Measurements from ENCODE around the gene KTN1. TPM values are rescaled to one million over a fixed set of nuclear protein-coding genes. Genes with fewer than 3 reads are reported as not detected.

KTN1 gene
- polyA plus RNA-seq, 1 donor from 2014 or later = 95.0 TPM

DNA sequence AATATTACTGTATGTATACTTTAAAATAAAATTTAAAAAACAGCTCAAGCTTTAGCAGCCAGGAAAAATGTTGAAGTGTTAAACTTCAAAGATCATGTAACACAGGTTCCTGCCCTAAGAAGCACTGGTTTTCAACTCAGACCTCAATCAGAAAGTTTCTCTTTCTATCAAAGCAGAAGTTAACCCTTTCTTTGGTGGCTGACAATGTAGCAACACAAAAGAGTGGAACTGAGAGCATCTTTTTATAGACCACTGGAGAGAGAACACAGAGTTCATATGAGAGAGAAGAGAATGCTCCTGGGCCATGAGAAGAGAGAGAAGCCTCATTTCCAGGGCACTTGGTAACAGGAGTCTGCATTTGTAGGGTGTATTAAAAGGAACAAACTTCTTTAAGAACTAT lies 42.2 kb upstream of the KTN1 start:
- no peak overlapping the region for H3K27ac ChIP-seq (ENCODE audit: low read length)
- H3K4me3 ChIP-seq (ENCODE audit: low read length) = no peak overlapping the region
- H3K27me3 ChIP-seq (ENCODE audit: insufficient read depth, low read depth, low read length) = no peaks in the 10 kb centered on the region
- H4K20me1 ChIP-seq (ENCODE audit: insufficient read depth) = no peaks in the 10 kb centered on the region
- H3K4me2 ChIP-seq (ENCODE audit: low read length) = no peak overlapping the region
- H3K9ac ChIP-seq (ENCODE audit: low read length) = no peak overlapping the region
- H3K9me3 ChIP-seq (ENCODE audit: low read length) = no peaks in the 10 kb centered on the region
- no peaks in the 10 kb centered on the region for H3K36me3 ChIP-seq (ENCODE audit: insufficient read depth, low read length)
- no peaks in the 10 kb centered on the region for H3K9me2 ChIP-seq (ENCODE audit: insufficient read depth, low read length)
- H2AFZ ChIP-seq (ENCODE audit: low read depth, low read length) = no peak overlapping the region
- TF ChIP-seq, protein P1, sequence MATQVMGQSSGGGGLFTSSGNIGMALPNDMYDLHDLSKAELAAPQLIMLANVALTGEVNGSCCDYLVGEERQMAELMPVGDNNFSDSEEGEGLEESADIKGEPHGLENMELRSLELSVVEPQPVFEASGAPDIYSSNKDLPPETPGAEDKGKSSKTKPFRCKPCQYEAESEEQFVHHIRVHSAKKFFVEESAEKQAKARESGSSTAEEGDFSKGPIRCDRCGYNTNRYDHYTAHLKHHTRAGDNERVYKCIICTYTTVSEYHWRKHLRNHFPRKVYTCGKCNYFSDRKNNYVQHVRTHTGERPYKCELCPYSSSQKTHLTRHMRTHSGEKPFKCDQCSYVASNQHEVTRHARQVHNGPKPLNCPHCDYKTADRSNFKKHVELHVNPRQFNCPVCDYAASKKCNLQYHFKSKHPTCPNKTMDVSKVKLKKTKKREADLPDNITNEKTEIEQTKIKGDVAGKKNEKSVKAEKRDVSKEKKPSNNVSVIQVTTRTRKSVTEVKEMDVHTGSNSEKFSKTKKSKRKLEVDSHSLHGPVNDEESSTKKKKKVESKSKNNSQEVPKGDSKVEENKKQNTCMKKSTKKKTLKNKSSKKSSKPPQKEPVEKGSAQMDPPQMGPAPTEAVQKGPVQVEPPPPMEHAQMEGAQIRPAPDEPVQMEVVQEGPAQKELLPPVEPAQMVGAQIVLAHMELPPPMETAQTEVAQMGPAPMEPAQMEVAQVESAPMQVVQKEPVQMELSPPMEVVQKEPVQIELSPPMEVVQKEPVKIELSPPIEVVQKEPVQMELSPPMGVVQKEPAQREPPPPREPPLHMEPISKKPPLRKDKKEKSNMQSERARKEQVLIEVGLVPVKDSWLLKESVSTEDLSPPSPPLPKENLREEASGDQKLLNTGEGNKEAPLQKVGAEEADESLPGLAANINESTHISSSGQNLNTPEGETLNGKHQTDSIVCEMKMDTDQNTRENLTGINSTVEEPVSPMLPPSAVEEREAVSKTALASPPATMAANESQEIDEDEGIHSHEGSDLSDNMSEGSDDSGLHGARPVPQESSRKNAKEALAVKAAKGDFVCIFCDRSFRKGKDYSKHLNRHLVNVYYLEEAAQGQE (IDR thresholded peaks at IDR 0.05; ENCODE audit: borderline replicate concordance) = no peak
- TF ChIP-seq POLR2AphosphoS5 (IDR thresholded peaks at IDR 0.05) = no peak
- TF ChIP-seq TAF1 (IDR thresholded peaks at IDR 0.05; ENCODE audit: low read depth) = no peak
- TF ChIP-seq EP300 (conservative IDR thresholded peaks at IDR 0.05; ENCODE audit: poor library complexity, severe bottlenecking) = no peak
- no peak for TF ChIP-seq EZH2 (IDR thresholded peaks at IDR 0.05; ENCODE audit: borderline replicate concordance, insufficient read depth, low read length, poor library complexity, severe bottlenecking)
- no peak for TF ChIP-seq RAD21 (conservative IDR thresholded peaks at IDR 0.05)
- no peak for TF ChIP-seq MXI1 (conservative IDR thresholded peaks at IDR 0.05; ENCODE audit: poor library complexity, severe bottlenecking)
- TF ChIP-seq SMC3 (conservative IDR thresholded peaks at IDR 0.05; ENCODE audit: poor library complexity) = no peak
- TF ChIP-seq, protein P2, sequence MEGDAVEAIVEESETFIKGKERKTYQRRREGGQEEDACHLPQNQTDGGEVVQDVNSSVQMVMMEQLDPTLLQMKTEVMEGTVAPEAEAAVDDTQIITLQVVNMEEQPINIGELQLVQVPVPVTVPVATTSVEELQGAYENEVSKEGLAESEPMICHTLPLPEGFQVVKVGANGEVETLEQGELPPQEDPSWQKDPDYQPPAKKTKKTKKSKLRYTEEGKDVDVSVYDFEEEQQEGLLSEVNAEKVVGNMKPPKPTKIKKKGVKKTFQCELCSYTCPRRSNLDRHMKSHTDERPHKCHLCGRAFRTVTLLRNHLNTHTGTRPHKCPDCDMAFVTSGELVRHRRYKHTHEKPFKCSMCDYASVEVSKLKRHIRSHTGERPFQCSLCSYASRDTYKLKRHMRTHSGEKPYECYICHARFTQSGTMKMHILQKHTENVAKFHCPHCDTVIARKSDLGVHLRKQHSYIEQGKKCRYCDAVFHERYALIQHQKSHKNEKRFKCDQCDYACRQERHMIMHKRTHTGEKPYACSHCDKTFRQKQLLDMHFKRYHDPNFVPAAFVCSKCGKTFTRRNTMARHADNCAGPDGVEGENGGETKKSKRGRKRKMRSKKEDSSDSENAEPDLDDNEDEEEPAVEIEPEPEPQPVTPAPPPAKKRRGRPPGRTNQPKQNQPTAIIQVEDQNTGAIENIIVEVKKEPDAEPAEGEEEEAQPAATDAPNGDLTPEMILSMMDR (IDR thresholded peaks at IDR 0.05; ENCODE audit: poor library complexity, severe bottlenecking) = no peak
- H3K79me2 ChIP-seq (replicated peaks; ENCODE audit: insufficient read depth, low read length) = no peaks in the 10 kb centered on the region
- H3F3A ChIP-seq (ENCODE audit: insufficient read depth, low read length, poor library complexity, severe bottlenecking) = no peaks in the 10 kb centered on the region

DNA sequence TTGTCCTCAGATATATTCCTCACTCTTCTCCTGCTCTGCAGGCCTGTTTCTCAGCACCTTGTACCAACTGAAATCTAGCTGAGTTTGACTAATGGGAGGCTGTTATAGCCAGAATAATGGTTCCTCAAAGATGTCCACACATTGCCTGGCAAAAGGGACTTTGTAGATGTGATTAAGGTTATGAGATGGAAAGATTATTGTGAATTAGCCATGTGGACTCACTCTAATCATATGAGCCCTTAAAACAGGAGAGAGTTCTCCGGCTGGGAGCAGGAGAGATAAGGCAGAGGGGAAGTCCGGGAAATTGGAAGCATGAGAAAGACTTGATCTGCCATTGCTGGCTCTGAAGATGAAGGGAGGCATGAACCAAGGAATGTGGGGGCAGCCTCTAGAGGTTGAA lies 40.0 kb upstream of the KTN1 start:
- Histone ChIP-seq H3K4me2 (ENCODE audit: low read length) (no peak overlapping the region), H3K9me2 (ENCODE audit: insufficient read depth, low read length) (no peaks in the 10 kb centered on the region), H3K27ac (ENCODE audit: low read length) (no peak overlapping the region), H3F3A (ENCODE audit: insufficient read depth, low read length, poor library complexity, severe bottlenecking) (no peaks in the 10 kb centered on the region), H3K27me3 (ENCODE audit: insufficient read depth, low read depth, low read length) (no peaks in the 10 kb centered on the region), H3K36me3 (ENCODE audit: insufficient read depth, low read length) (no peaks in the 10 kb centered on the region), H3K9ac (ENCODE audit: low read length) (no peak overlapping the region), H4K20me1 (ENCODE audit: insufficient read depth) (no peaks in the 10 kb centered on the region), H3K4me3 (ENCODE audit: low read length) (no peak overlapping the region), H3K9me3 (ENCODE audit: low read length) (no peaks in the 10 kb centered on the region), H2AFZ (ENCODE audit: low read depth, low read length) (no peak overlapping the region), H3K79me2 (replicated peaks; ENCODE audit: insufficient read depth, low read length) (no peaks in the 10 kb centered on the region)
- TF ChIP-seq, protein P2 (IDR thresholded peaks at IDR 0.05; ENCODE audit: poor library complexity, severe bottlenecking) = no peak
- TF ChIP-seq SMC3 (conservative IDR thresholded peaks at IDR 0.05; ENCODE audit: poor library complexity) = no peak
- TF ChIP-seq EP300 (conservative IDR thresholded peaks at IDR 0.05; ENCODE audit: poor library complexity, severe bottlenecking) = no peak
- no peak for TF ChIP-seq POLR2AphosphoS5 (IDR thresholded peaks at IDR 0.05)
- TF ChIP-seq EZH2 (IDR thresholded peaks at IDR 0.05; ENCODE audit: borderline replicate concordance, insufficient read depth, low read length, poor library complexity, severe bottlenecking) = no peak
- TF ChIP-seq RAD21 (conservative IDR thresholded peaks at IDR 0.05) = no peak
- TF ChIP-seq, protein P1 (IDR thresholded peaks at IDR 0.05; ENCODE audit: borderline replicate concordance) = no peak
- TF ChIP-seq MXI1 (conservative IDR thresholded peaks at IDR 0.05; ENCODE audit: poor library complexity, severe bottlenecking) = no peak
- no peak for TF ChIP-seq TAF1 (IDR thresholded peaks at IDR 0.05; ENCODE audit: low read depth)

Measured in neural cell (in vitro differentiated cells).